Measurements from ENCODE around the gene GPBP1. TPM values are rescaled to one million over a fixed set of nuclear protein-coding genes. Genes with fewer than 3 reads are reported as not detected.

Gene GPBP1
- total RNA-seq, 1 donor from 2014 or later = 91.2 TPM

GRCh38 chr5:57211039-57211438 is 37.2 kb downstream of the GPBP1 start:
- no peak for DNase-seq (ENCODE audit: low read depth)

GRCh38 chr5:57215629-57216195 is 41.9 kb downstream of the GPBP1 start:
- DNase-seq (ENCODE audit: low read depth) = peak; percentile 54

- peak; percentile 37 for DNase-seq (ENCODE audit: low read depth)
These were observed 42.9 kb downstream of the GPBP1 start for GRCh38 chr5:57216714-57217113.

- no peak for DNase-seq (ENCODE audit: low read depth)
These were observed 45.5 kb downstream of the GPBP1 start for GRCh38 chr5:57219386-57219785.

GRCh38 chr5:57221049-57221568 is 47.2 kb downstream of the GPBP1 start:
- DNase-seq (ENCODE audit: low read depth) = peak; percentile 67

- DNase-seq (ENCODE audit: low read depth) = no peak
These were observed 51.7 kb downstream of the GPBP1 start for GRCh38 chr5:57225553-57225952.

GRCh38 chr5:57229313-57229712 is 55.5 kb downstream of the GPBP1 start:
- DNase-seq (ENCODE audit: low read depth) = no peak

- DNase-seq (ENCODE audit: low read depth) = no peak
These were observed 57.7 kb downstream of the GPBP1 start for GRCh38 chr5:57231607-57232006.

- peak; percentile 47 for DNase-seq (ENCODE audit: low read depth)
These were observed 58.6 kb downstream of the GPBP1 start for GRCh38 chr5:57232293-57233033.

GRCh38 chr5:57243286-57244137 is 69.7 kb downstream of the GPBP1 start:
- peak; percentile 15 for DNase-seq (ENCODE audit: low read depth)

GRCh38 chr5:57244331-57244730 is 70.5 kb downstream of the GPBP1 start:
- no peak for DNase-seq (ENCODE audit: low read depth)

GRCh38 chr5:57246426-57246825 is 72.6 kb downstream of the GPBP1 start:
- no peak for DNase-seq (ENCODE audit: low read depth)

- DNase-seq (ENCODE audit: low read depth) = no peak
These were observed 73.9 kb downstream of the GPBP1 start for GRCh38 chr5:57247765-57248164.

- DNase-seq (ENCODE audit: low read depth) = no peak
These were observed 75.5 kb downstream of the GPBP1 start for GRCh38 chr5:57249265-57249874.

- no peak for DNase-seq (ENCODE audit: low read depth)
These were observed 84.2 kb downstream of the GPBP1 start for GRCh38 chr5:57258052-57258451.

- DNase-seq (ENCODE audit: low read depth) = no peak
These were observed 85.1 kb downstream of the GPBP1 start for GRCh38 chr5:57258943-57259342.

GRCh38 chr5:57259704-57260103 is 85.8 kb downstream of the GPBP1 start:
- no peak for DNase-seq (ENCODE audit: low read depth)

GRCh38 chr5:57262541-57262940 is 88.7 kb downstream of the GPBP1 start:
- no peak for DNase-seq (ENCODE audit: low read depth)

GRCh38 chr5:57267805-57268204 is 93.9 kb downstream of the GPBP1 start:
- DNase-seq (ENCODE audit: low read depth) = no peak

- peak; percentile 4 for DNase-seq (ENCODE audit: low read depth)
These were observed 102.5 kb downstream of the GPBP1 start for GRCh38 chr5:57276353-57276752.

- peak; percentile 37 for DNase-seq (ENCODE audit: low read depth)
These were observed 103.2 kb downstream of the GPBP1 start for GRCh38 chr5:57277085-57277484.

GRCh38 chr5:57280853-57281252 is 107.0 kb downstream of the GPBP1 start:
- no peak for DNase-seq (ENCODE audit: low read depth)

All from renal cortical epithelial cell (primary cell).